Adrenal gland (tissue), 12 donors: ENCODE measurements around the gene SGIP1. TPM values are rescaled to one million over a fixed set of nuclear protein-coding genes. Genes with fewer than 3 reads are reported as not detected.

Experiments
- DNase-seq, 7 donors: peaks; one replicate each; pipeline ENCODE4 v3.0.0-alpha.2; 2019 to 2020
- H3K27ac ChIP-seq, 5 donors: fragments of 200-600 bp; sonication (generic) in 4 of 5; 1 replicate in 3 of 5; 2 replicates in 2 of 5; pipeline versions ENCODE4 v1.5.1 to v1.8.0; 2016 to 2020; ENCODE audit warnings: mild to moderate bottlenecking in 1 of 5
- H3K27me3 ChIP-seq: fragments of 200-600 bp; 2 replicates; pipeline ENCODE4 v1.8.0; 2021
- H3K36me3 ChIP-seq, 2 donors: fragments of 200-600 bp; replicated peaks in 1 of 2; 1 replicate in 1 of 2; 2 replicates in 1 of 2; pipeline versions ENCODE4 v1.5.1 to v1.8.0; 2018 to 2022
- H3K4me1 ChIP-seq, 2 donors: fragments of 200-600 bp; replicated peaks in 1 of 2; 1 replicate in 1 of 2; 2 replicates in 1 of 2; pipeline versions ENCODE4 v1.5.1 to v1.8.0; 2018 to 2021
- H3K4me3 ChIP-seq, 4 donors: fragments of 200-600 bp; sonication (generic) in 3 of 4; one replicate each; pipeline ENCODE4 v1.5.1; 2016 to 2018
- H3K9me3 ChIP-seq, 3 donors: fragments of 200-600 bp; sonication (generic) in 1 of 3; replicated peaks in 1 of 3; 1 replicate in 2 of 3; 2 replicates in 1 of 3; pipeline versions ENCODE4 v1.5.1 to v1.8.0; 2016 to 2021
- CTCF ChIP-seq, 6 experiments: fragments of 450-650 bp in 4 of 6; fragments of 200-600 bp in 2 of 6; sonication (generic) in 1 of 6; IDR thresholded peaks; 1 replicate in 5 of 6; 2 replicates in 1 of 6; pipeline versions ENCODE4 v1.5.1 to v1.8.0; 2016 to 2021; ENCODE audit warnings: antibody characterized with exemption in 6 of 6, mild to moderate bottlenecking in 2 of 6, moderate library complexity in 1 of 6
- POLR2A ChIP-seq, 2 donors: fragments of 450-650 bp; IDR thresholded peaks; one replicate each; pipeline ENCODE4 v1.6.1; 2017; ENCODE audit warnings: antibody characterized with exemption in 2 of 2, mild to moderate bottlenecking in 2 of 2, moderate library complexity in 1 of 2
- WGBS, 4 donors: extraction: QIAGEN DNeasy Blood & Tissue Kit in 2 of 4; methylation state at CpG; one replicate each; pipeline versions ENCODE4 v1.1.5 to v1.1.7; 2013 to 2017; 5-methylcytosine and 5-hydroxymethylcytosine counted together
- intact Hi-C, 2 donors: fragments of 100-400 bp; cut with DNase I; formaldehyde crosslinking; loops; one replicate each; pipeline versions ENCODE4 v1.14.1 to v1.15.0; 2022 to 2023
- polyA plus RNA-seq, 3 donors: library from polyadenylated mRNA; stranded (reverse); fragments of 200-250 nt in 2 of 3; fragments of 350-450 nt in 1 of 3; fragmentation: Illumina TruSeq in 1 of 3; extraction: RNeasy Lipid Tissue Mini Kit (QIAGEN cat#74804) in 1 of 3; gene quantifications; one replicate each; pipeline ENCODE4 v1.2.3, GENCODE V29; 2013 to 2014
- total RNA-seq, 9 donors: library from RNA; depleted of rRNA in 4 of 9; stranded (reverse); fragments of >200 nt in 4 of 9; fragments of 120-200 nt in 1 of 9; fragmentation: NEBNext Ultra II Directional in 1 of 9; extraction: Animal tissue kit (Norgen Biotek cat#: 25700) in 1 of 9; gene quantifications; one replicate each; pipeline versions ENCODE4 v1.1.0 to v1.2.4, GENCODE V29; 2013 to 2023
- donor health status: healthy with polysubstance abuse.
- donor health status: Bipolar disorder and iron deficiency.
- donor health status: DM: yes; HTN: yes; CAD: no.
- donor health status: DM: no; HTN: no; CAD: no.
- donor health status: DM: no; HTN: no; CAD: no.
- donor health status: DM: yes; HTN: yes; CAD: no.

Gene SGIP1
- total and polyA plus RNA-seq, 12 donors: 0.52 to 8.4 (median 1.9) TPM; not detected in 1

- Histone ChIP-seq H3K4me3 (no peak overlapping the region), H3K36me3 (no peaks in the 10 kb centered on the region), H3K4me1 (peaks cover 0 to 5% of the 10 kb centered on the region in 2 donors), H3K9me3 (no peaks in the 10 kb centered on the region), H3K27me3 (no peaks in the 10 kb centered on the region), H3K27ac (peak overlapping the region in 1 of 5 donors; percentile 4)
- DNase-seq: peak in 1 of 7 donors; percentile 75
- no peak for TF ChIP-seq POLR2A (IDR thresholded peaks at IDR 0.05)
- TF ChIP-seq CTCF (IDR thresholded peaks at IDR 0.05): no peak
- 55 to 70% (median 66%) methylated on average over 4 of the region's 4 CpGs for WGBS, 4 donors
- intact Hi-C loops: no loop called here
Observed at GRCh38 chr1:66575739-66576138, 41.8 kb downstream of the SGIP1 start.

GRCh38 chr1:66576645-66577044 lies 42.7 kb downstream of the SGIP1 start:
- WGBS, 4 donors: 7 to 24% (median 11%) methylated on average over 1 of the region's 1 CpG
- H3K27me3 ChIP-seq: no peaks in the 10 kb centered on the region
- H3K27ac ChIP-seq: peak overlapping the region in 1 of 5 donors; percentile 4
- intact Hi-C loops: no loop called here
- H3K36me3 ChIP-seq: no peaks in the 10 kb centered on the region
- peaks cover 0 to 5% of the 10 kb centered on the region in 2 donors for H3K4me1 ChIP-seq
- DNase-seq: peak in 4 of 7 donors; percentile 18 to 37 (median 26)
- H3K9me3 ChIP-seq: no peaks in the 10 kb centered on the region
- H3K4me3 ChIP-seq: no peak overlapping the region
- no peak for TF ChIP-seq POLR2A (IDR thresholded peaks at IDR 0.05)
- TF ChIP-seq CTCF (IDR thresholded peaks at IDR 0.05): no peak

GRCh38 chr1:66578841-66579240 lies 44.9 kb downstream of the SGIP1 start:
- intact Hi-C loops: no loop called here
- H3K27ac ChIP-seq: no peak overlapping the region
- peaks cover 0 to 5% of the 10 kb centered on the region in 2 donors for H3K4me1 ChIP-seq
- H3K9me3 ChIP-seq: no peaks in the 10 kb centered on the region
- H3K36me3 ChIP-seq: no peaks in the 10 kb centered on the region
- no peaks in the 10 kb centered on the region for H3K27me3 ChIP-seq
- 0 to 63% (median 45%) methylated on average over 1 of the region's 1 CpG for WGBS, 4 donors
- DNase-seq: no peak
- no peak overlapping the region for H3K4me3 ChIP-seq
- TF ChIP-seq CTCF (IDR thresholded peaks at IDR 0.05) (no peak), POLR2A (IDR thresholded peaks at IDR 0.05) (no peak)

GRCh38 chr1:66580081-66580480 lies 46.1 kb downstream of the SGIP1 start:
- H3K4me1 ChIP-seq: peaks cover 0 to 5% of the 10 kb centered on the region in 2 donors

More at GRCh38 chr1:66580081-66580480, 46.1 kb downstream of the SGIP1 start:
- Histone ChIP-seq H3K36me3 (no peaks in the 10 kb centered on the region), H3K4me3 (no peak overlapping the region), H3K27me3 (no peaks in the 10 kb centered on the region), H3K27ac (no peak overlapping the region), H3K9me3 (no peaks in the 10 kb centered on the region)
- TF ChIP-seq CTCF (IDR thresholded peaks at IDR 0.05) (no peak), POLR2A (IDR thresholded peaks at IDR 0.05) (no peak)
- 56 to 88% (median 80%) methylated on average over 2 of the region's 2 CpGs for WGBS, 4 donors
- no peak for DNase-seq
- intact Hi-C loops: no loop called here
